HG03196 (cell line): ENCODE data around the gene FAN1.
A peak's percentile ranks its signal among the peaks of the same experiment; 100 is the strongest.
"Not testable (repeated sequence)": the region's sequence is repeated elsewhere in the genome, so short reads cannot be mapped to it uniquely, and the experiment has no call there.

ENCODE experiments used
- ATAC-seq: cut with Tn5 transposase; IDR thresholded peaks from one replicate; pipeline ENCODE4 v1.9.1; 2021; ENCODE audit not compliant: unreplicated experiment

FAN1 gene

GRCh38 chr15:30903497-30904187 is at the start of gene FAN1:
TSS of gene FAN1 (plus strand) at chr15:30903915. CDS start at chr15:30904664, 749 bp downstream.
- ATAC-seq: peak; percentile 93

GRCh38 chr15:30859091-30859874 is 44.4 kb upstream of the FAN1 start:
- ATAC-seq: no peak

GRCh38 chr15:30865257-30865656 is 38.5 kb upstream of the FAN1 start:
- ATAC-seq: no peak

- ATAC-seq: no peak
Measured at GRCh38 chr15:30870681-30871080, 33.0 kb upstream of the FAN1 start.

GRCh38 chr15:30872341-30872748 is 31.4 kb upstream of the FAN1 start:
- ATAC-seq: no peak

- no peak for ATAC-seq
Measured at GRCh38 chr15:30877070-30877469, 26.6 kb upstream of the FAN1 start.

GRCh38 chr15:30878515-30878914 is 25.2 kb upstream of the FAN1 start:
- no peak for ATAC-seq

GRCh38 chr15:30882849-30883433 is 20.8 kb upstream of the FAN1 start:
- no peak for ATAC-seq

- ATAC-seq: not testable (repeated sequence)
Measured at GRCh38 chr15:30883666-30884065, 20.0 kb upstream of the FAN1 start.

- no peak for ATAC-seq
Measured at GRCh38 chr15:30885814-30886213, 17.9 kb upstream of the FAN1 start.

GRCh38 chr15:30889196-30889595 is 14.5 kb upstream of the FAN1 start:
- ATAC-seq: no peak

- ATAC-seq: no peak
Measured at GRCh38 chr15:30895461-30896210, 8.1 kb upstream of the FAN1 start.

- no peak for ATAC-seq
Measured at GRCh38 chr15:30896211-30896606, 7.5 kb upstream of the FAN1 start.

GRCh38 chr15:30901889-30902288 is 1.8 kb upstream of the FAN1 start:
- ATAC-seq: no peak

GRCh38 chr15:30904812-30905211 is 1.1 kb downstream of the FAN1 start:
- no peak for ATAC-seq

- ATAC-seq: no peak
Measured at GRCh38 chr15:30905821-30906220, 2.1 kb downstream of the FAN1 start.

- no peak for ATAC-seq
Measured at GRCh38 chr15:30906366-30906765, 2.7 kb downstream of the FAN1 start.

- ATAC-seq: no peak
Measured at GRCh38 chr15:30913761-30914160, 10.0 kb downstream of the FAN1 start.

- ATAC-seq: no peak
Measured at GRCh38 chr15:30917013-30917412, 13.3 kb downstream of the FAN1 start.

- ATAC-seq: no peak
Measured at GRCh38 chr15:30917675-30918074, 14.0 kb downstream of the FAN1 start.

- ATAC-seq: no peak
Measured at GRCh38 chr15:30918366-30918765, 14.7 kb downstream of the FAN1 start.
